HCT116 (cell line): ENCODE measurements around the gene CAPN13. TPM values are rescaled to one million over a fixed set of nuclear protein-coding genes. Genes with fewer than 3 reads are reported as not detected.

Source experiments
- ATAC-seq: fragments of 200-7000 bp; cut with Tn5 transposase; 2 replicates; pipeline ENCODE4 v1.9.1; 2020; ENCODE audit warnings: mild to moderate bottlenecking, moderate library complexity
- BruUV-seq: library from RNA; stranded (reverse); fragments of 400-500 nt; replicated peaks from 2 replicates; lab custom pipeline; 2021; lab: Mats Ljungman, UMichigan
- CTCF ChIA-PET: fragments of 300-600 bp; sonication (Branson Sonifier 250); formaldehyde crosslinking; loops from one replicate; lab custom pipeline; 2021; ENCODE audit warnings: antibody characterized with exemption; lab: Charles Lee
- POLR2A ChIA-PET: fragments of 300-600, 350-600 bp; sonication (Branson Sonifier 250); formaldehyde crosslinking; loops from one replicate; lab custom pipeline; 2021; ENCODE audit warnings: antibody characterized with exemption; lab: Charles Lee
- RAD21 ChIA-PET, 2 experiments: fragments of 300-600 bp; sonication (Branson Sonifier 250); formaldehyde crosslinking; loops; one replicate each; lab custom pipeline; 2023; ENCODE audit warnings: low total read pairs in 2 of 2; ENCODE audit not compliant: uncharacterized antibody in 2 of 2, unreplicated experiment in 2 of 2, low non-redundant PET in 1 of 2; lab: Charles Lee
- DNase-seq: peaks from one replicate; pipeline ENCODE4 v3.0.0-alpha.2; 2010; ENCODE audit warnings: low read depth, low spot score
- H2AFZ ChIP-seq: fragments of 200-600 bp; shearing (Covaris generic), sonication (generic); 2 replicates; pipeline ENCODE4 v1.6.1; 2017; ENCODE audit warnings: low read depth, mixed run types, mixed read lengths, antibody characterized with exemption, low read length; ENCODE audit not compliant: poor library complexity, severe bottlenecking
- H3K27ac ChIP-seq: 2 replicates; pipeline ENCODE4 v1.5.1; 2012; ENCODE audit warnings: low read depth, low read length
- H3K27me3 ChIP-seq: fragments of 200-600 bp; sonication (generic); 2 replicates; pipeline ENCODE4 v1.6.1; 2016; ENCODE audit warnings: mixed run types, low read length, mixed read lengths; ENCODE audit not compliant: insufficient read depth
- H3K36me3 ChIP-seq, 2 experiments: fragments of 200-500 bp in 1 of 2; fragments of 200-600 bp in 1 of 2; sonication (Bioruptor generic) in 1 of 2; sonication (generic) in 1 of 2; 2 replicates each; pipeline versions ENCODE4 v1.5.1 to v1.6.1; 2014 to 2016; ENCODE audit warnings: low read length in 2 of 2, inconsistent platforms in 1 of 2, mixed read lengths in 1 of 2, mixed run types in 1 of 2; ENCODE audit not compliant: insufficient read depth in 2 of 2, control insufficient read depth in 1 of 2
- H3K4me1 ChIP-seq, 2 experiments: fragments of 200-600 bp in 1 of 2; sonication (generic) in 1 of 2; 2 replicates each; pipeline versions ENCODE4 v1.5.1 to v1.6.1; 2012 to 2017; ENCODE audit warnings: low read length in 2 of 2, inconsistent platforms in 1 of 2, mild to moderate bottlenecking in 1 of 2, mixed read lengths in 1 of 2, mixed run types in 1 of 2, moderate library complexity in 1 of 2; ENCODE audit not compliant: insufficient read depth in 2 of 2, control insufficient read depth in 1 of 2
- H3K4me2 ChIP-seq: fragments of 200-600 bp; sonication (generic); 2 replicates; pipeline ENCODE4 v1.6.1; 2017; ENCODE audit warnings: mixed run types, low read length, mixed read lengths
- H3K4me3 ChIP-seq, 2 experiments: fragments of 200-600 bp in 1 of 2; sonication (generic) in 1 of 2; replicated peaks in 1 of 2; 2 replicates each; pipeline ENCODE4 v1.5.1; 2011 to 2016; ENCODE audit warnings: low read length in 2 of 2, control low read depth in 1 of 2, low read depth in 1 of 2, mild to moderate bottlenecking in 1 of 2, mixed read lengths in 1 of 2, mixed run types in 1 of 2
- H3K79me2 ChIP-seq: fragments of 200-600 bp; sonication (generic); 2 replicates; pipeline ENCODE4 v1.6.1; 2017; ENCODE audit warnings: mild to moderate bottlenecking, mixed run types, low read length, moderate library complexity, mixed read lengths; ENCODE audit not compliant: insufficient read depth
- H3K9ac ChIP-seq: fragments of 200-600 bp; sonication (generic); 2 replicates; pipeline ENCODE4 v1.6.1; 2016; ENCODE audit warnings: low read length, mixed read lengths
- H3K9me2 ChIP-seq: fragments of 200-600 bp; sonication (generic), shearing (Covaris generic); 2 replicates; pipeline ENCODE4 v1.6.1; 2017; ENCODE audit warnings: mixed run types, mild to moderate bottlenecking, moderate library complexity; ENCODE audit not compliant: insufficient read depth
- H3K9me3 ChIP-seq, 2 experiments: fragments of 200-500 bp in 1 of 2; fragments of 200-600 bp in 1 of 2; sonication (Bioruptor generic) in 1 of 2; sonication (generic) in 1 of 2; 2 replicates each; pipeline ENCODE4 v1.6.1; 2014 to 2017; ENCODE audit warnings: low read length in 2 of 2, mixed read lengths in 2 of 2, inconsistent platforms in 1 of 2, low read depth in 1 of 2, mild to moderate bottlenecking in 1 of 2, mixed run types in 1 of 2, moderate library complexity in 1 of 2; ENCODE audit not compliant: control insufficient read depth in 1 of 2, insufficient read depth in 1 of 2
- H4K20me1 ChIP-seq: fragments of 200-600 bp; sonication (generic), shearing (Covaris generic); 2 replicates; pipeline ENCODE4 v1.6.1; 2017; ENCODE audit warnings: mixed run types, mild to moderate bottlenecking, moderate library complexity; ENCODE audit not compliant: insufficient read depth
- CBX3 ChIP-seq: IDR thresholded peaks from 2 replicates; pipeline ENCODE4 v1.6.1; 2012; ENCODE audit warnings: low read depth
- EZH2phosphoT487 ChIP-seq: fragments of 200-600 bp; IDR thresholded peaks from 2 replicates; pipeline ENCODE4 v1.6.1; 2018; ENCODE audit warnings: antibody characterized with exemption, borderline replicate concordance
- SP1 ChIP-seq: IDR thresholded peaks from 2 replicates; pipeline ENCODE4 v1.6.1; 2012; ENCODE audit warnings: low read depth
- SRF ChIP-seq: IDR thresholded peaks from 2 replicates; pipeline ENCODE4 v1.6.1; 2012; ENCODE audit warnings: low read depth
- intact Hi-C: fragments of 100-400 bp; cut with micrococcal nuclease; formaldehyde crosslinking; loops from 2 replicates; pipeline ENCODE4 v1.10.0; 2022
- total RNA-seq: library from RNA; stranded (reverse); gene quantifications from one replicate; pipeline ENCODE4 v1.2.1, GENCODE V29; 2021; ENCODE audit not compliant: unreplicated experiment
- TF ChIP-seq, protein P1 (sequence below): IDR thresholded peaks from 2 replicates; pipeline ENCODE4 v1.6.1; 2011; ENCODE audit warnings: mild to moderate bottlenecking, low read length, moderate library complexity; ENCODE audit not compliant: insufficient replicate concordance; ENCODE audit errors: extremely low read depth
- TF ChIP-seq, protein P2 (sequence below): IDR thresholded peaks from 2 replicates; pipeline ENCODE4 v1.6.1; 2012; ENCODE audit warnings: low read depth
- TF ChIP-seq, protein P3 (sequence below): IDR thresholded peaks from 2 replicates; pipeline ENCODE4 v1.6.1; 2012

Gene CAPN13
- total RNA-seq, 1 experiment from 2014 or later: 0.25 TPM

DNA sequence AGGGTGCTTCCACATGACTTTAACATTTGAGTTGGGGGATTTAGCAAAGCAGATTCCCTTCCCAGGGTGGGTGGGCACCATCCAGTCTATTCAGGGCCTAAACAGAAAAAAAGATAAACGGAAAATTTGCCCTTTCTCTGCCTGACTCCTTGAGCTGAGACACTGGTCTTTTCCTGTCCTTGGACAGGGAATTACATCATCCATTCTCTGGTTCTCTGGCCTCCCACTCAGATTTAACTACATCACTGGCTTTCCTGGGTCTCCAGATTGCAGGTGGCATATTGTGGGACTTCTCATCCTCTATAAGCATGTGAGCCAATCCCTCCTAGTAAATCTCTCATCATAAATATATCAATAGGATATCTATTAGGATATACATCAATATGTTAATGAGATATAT is 25.8 kb downstream of the CAPN13 start:
- TF ChIP-seq, protein P1, sequence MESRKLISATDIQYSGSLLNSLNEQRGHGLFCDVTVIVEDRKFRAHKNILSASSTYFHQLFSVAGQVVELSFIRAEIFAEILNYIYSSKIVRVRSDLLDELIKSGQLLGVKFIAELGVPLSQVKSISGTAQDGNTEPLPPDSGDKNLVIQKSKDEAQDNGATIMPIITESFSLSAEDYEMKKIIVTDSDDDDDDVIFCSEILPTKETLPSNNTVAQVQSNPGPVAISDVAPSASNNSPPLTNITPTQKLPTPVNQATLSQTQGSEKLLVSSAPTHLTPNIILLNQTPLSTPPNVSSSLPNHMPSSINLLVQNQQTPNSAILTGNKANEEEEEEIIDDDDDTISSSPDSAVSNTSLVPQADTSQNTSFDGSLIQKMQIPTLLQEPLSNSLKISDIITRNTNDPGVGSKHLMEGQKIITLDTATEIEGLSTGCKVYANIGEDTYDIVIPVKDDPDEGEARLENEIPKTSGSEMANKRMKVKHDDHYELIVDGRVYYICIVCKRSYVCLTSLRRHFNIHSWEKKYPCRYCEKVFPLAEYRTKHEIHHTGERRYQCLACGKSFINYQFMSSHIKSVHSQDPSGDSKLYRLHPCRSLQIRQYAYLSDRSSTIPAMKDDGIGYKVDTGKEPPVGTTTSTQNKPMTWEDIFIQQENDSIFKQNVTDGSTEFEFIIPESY: no peak
- TF ChIP-seq, protein P2, sequence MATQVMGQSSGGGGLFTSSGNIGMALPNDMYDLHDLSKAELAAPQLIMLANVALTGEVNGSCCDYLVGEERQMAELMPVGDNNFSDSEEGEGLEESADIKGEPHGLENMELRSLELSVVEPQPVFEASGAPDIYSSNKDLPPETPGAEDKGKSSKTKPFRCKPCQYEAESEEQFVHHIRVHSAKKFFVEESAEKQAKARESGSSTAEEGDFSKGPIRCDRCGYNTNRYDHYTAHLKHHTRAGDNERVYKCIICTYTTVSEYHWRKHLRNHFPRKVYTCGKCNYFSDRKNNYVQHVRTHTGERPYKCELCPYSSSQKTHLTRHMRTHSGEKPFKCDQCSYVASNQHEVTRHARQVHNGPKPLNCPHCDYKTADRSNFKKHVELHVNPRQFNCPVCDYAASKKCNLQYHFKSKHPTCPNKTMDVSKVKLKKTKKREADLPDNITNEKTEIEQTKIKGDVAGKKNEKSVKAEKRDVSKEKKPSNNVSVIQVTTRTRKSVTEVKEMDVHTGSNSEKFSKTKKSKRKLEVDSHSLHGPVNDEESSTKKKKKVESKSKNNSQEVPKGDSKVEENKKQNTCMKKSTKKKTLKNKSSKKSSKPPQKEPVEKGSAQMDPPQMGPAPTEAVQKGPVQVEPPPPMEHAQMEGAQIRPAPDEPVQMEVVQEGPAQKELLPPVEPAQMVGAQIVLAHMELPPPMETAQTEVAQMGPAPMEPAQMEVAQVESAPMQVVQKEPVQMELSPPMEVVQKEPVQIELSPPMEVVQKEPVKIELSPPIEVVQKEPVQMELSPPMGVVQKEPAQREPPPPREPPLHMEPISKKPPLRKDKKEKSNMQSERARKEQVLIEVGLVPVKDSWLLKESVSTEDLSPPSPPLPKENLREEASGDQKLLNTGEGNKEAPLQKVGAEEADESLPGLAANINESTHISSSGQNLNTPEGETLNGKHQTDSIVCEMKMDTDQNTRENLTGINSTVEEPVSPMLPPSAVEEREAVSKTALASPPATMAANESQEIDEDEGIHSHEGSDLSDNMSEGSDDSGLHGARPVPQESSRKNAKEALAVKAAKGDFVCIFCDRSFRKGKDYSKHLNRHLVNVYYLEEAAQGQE: no peak
- TF ChIP-seq EZH2phosphoT487: no peak
- TF ChIP-seq, protein P3, sequence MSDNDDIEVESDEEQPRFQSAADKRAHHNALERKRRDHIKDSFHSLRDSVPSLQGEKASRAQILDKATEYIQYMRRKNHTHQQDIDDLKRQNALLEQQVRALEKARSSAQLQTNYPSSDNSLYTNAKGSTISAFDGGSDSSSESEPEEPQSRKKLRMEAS: no peak
- TF ChIP-seq SRF: no peak
- no peak for TF ChIP-seq CBX3
- no peak for TF ChIP-seq SP1
- 0 out of 2 replicates have a peak, but pooled peaks cover 13% of the 10 kb centered on the region for H3K27me3 ChIP-seq
- no peak overlapping the region for H2AFZ ChIP-seq
- H3K9ac ChIP-seq: no peak overlapping the region
- ATAC-seq (no peak), DNase-seq (no peak)
- no peaks in the 10 kb centered on the region for H3K9me2 ChIP-seq
- H3K4me1 ChIP-seq: no peaks in the 10 kb centered on the region
- H4K20me1 ChIP-seq: no peaks in the 10 kb centered on the region; the same call in 1 of the 2 replicates
- BruUV-seq: no TSS peak
- no peak overlapping the region for H3K4me2 ChIP-seq
- H3K9me3 ChIP-seq: no peaks in the 10 kb centered on the region
- no peak overlapping the region for H3K4me3 ChIP-seq
- POLR2A ChIA-PET: no interaction called here
- RAD21 ChIA-PET: no interaction called here
- H3K27ac ChIP-seq: no peak overlapping the region
- CTCF ChIA-PET: no interaction called here
- H3K79me2 ChIP-seq: no peaks in the 10 kb centered on the region
- intact Hi-C loops: no loop called here
- no peaks in the 10 kb centered on the region for H3K36me3 ChIP-seq
